GM19463 (cell line): Measurements from ENCODE around the gene FKBP1A.

Source experiments
- ATAC-seq: cut with Tn5 transposase; IDR thresholded peaks from one replicate; pipeline ENCODE4 v1.9.1; 2021; ENCODE audit warnings: mild to moderate bottlenecking, moderate library complexity; ENCODE audit not compliant: unreplicated experiment

The FKBP1A gene

DNA sequence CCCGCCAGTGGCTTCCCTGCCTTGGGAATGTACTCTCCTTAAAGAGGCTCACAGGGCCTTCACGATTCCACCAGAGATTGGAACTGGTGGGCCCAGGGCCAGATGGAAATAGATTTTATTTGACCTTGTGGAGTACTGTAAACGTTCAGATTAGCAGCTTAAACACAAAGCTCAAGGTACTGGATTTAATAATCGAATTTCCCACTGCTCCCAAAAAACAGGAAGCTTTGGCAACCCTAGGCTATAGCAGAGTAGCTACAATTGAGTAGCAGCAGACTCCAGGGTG, 71.3 kb downstream of the FKBP1A start:
- no peak for ATAC-seq

DNA sequence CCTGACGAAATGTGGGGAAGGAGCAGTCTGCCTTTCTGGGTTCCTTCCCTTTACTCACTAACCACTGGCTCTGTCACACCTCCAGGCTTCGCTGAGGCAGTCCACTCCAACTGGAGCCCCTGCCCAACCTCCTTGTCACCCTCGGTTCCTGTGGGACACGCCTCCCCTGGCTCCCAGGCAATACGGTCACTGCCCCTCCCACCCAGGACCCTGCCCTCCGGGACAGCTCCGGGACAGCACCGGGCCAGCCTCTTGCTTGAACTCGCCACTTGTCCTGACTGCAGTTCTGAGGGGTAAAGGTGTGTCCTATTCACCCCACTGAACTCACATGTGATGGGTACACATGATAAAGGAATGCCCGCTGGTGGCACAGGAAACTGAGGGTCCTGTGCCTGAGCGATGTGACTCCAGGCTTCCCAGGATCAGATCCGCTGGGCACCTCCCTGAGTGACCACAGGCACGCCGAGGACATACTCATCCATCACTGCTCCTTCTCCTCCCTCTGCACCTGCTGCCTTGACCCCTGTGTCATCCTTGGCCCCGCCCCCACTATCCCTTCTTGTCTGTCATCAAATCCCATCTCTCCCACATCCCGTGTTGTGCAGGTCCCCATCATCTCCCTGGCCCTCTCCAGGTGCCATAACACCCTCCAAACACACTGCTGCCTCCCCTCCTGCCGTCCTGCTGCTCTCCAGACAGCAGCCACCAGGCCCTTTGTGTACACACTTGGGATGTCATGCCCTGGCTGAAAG, 71.8 kb downstream of the FKBP1A start:
- no peak for ATAC-seq

DNA sequence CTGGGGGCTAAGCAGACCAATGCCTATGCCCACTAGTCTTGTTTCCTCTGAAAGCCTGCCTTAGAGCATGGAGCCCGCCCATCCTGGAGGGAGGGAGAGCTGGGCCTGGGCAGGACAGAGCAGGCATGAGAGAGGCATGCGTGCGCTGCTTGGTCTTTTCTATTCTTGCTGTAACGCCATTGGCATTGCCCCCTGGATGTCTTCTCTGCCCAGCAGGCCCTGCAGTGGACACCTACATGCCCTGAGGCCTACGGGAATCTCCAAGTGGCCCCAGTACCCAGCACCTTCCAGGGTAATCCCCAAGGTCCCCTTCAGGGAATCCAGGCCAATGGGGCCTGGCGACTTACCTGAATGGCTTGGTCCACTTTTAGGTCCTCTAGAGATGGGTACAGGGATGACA, 72.8 kb downstream of the FKBP1A start:
- ATAC-seq: no peak

DNA sequence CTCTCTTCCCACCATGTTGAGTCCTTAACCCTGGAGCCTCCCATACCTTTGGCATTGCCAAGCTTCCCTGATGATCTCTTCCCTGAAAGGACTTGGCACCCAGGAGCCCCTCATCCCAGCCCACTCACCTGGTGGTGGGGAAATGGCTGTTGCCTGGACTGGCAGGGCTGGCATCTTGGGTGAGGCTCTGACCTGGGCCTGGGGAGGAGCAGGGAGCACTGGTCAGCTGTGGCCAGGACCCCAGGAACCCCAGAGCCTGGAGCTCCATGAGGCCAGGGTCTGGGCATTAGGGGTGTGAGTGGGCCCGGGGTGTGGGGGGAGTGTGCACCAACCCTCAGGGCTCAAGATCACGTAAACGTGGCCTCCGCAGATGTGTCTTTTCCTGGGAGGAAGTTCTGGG, 73.4 kb downstream of the FKBP1A start:
- no peak for ATAC-seq

DNA sequence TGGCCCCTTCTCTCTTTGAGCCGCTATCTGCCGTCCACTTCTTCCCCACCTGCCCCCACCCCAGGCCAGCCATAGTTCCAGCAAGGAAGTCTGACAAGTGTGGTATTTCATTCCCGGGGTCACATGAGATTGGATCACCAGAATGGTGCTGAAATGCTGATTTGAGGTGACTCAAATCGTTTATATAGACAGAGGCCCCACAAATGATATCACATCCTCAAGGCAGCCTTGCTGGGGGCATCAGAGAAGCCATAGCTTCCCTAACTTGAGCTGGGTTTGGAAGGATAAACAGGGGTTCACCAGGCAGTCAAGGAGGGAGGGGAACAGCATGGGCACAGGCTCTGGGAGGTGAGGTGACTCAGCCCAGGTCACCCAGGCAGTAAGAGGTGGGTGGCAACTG, 73.8 kb downstream of the FKBP1A start:
- ATAC-seq: no peak
